CD4-positive, CD25-positive, alpha-beta regulatory T cell (primary cell): Measurements from ENCODE around the gene RORB. TPM values are rescaled to one million over a fixed set of nuclear protein-coding genes. Genes with fewer than 3 reads are reported as not detected.

Experiments used
- ATAC-seq, 2 donors: fragments of 150-1000 bp; cut with Tn5 transposase; one replicate each; pipeline ENCODE4 v1.10.0; 2021; ENCODE audit warnings: low read depth in 2 of 2, moderate number of reproducible peaks in 2 of 2, moderate library complexity in 1 of 2
- DNase-seq, 3 donors: peaks; one replicate each; pipeline versions ENCODE4 v3.0.0 to v3.0.0-alpha.2; 2012 to 2022; ENCODE audit warnings: mixed read lengths in 1 of 3
- H3K27ac ChIP-seq: one replicate; pipeline ENCODE4 v1.7.0; 2013; ENCODE audit warnings: mild to moderate bottlenecking, low read length; ENCODE audit not compliant: insufficient read depth, poor library complexity, severe bottlenecking
- H3K27me3 ChIP-seq: one replicate; pipeline ENCODE4 v1.7.0; 2013; ENCODE audit warnings: low read length; ENCODE audit not compliant: control insufficient read depth, insufficient read depth
- H3K36me3 ChIP-seq: one replicate; pipeline ENCODE4 v1.7.0; 2013; ENCODE audit warnings: mild to moderate bottlenecking, low read length, moderate library complexity; ENCODE audit not compliant: control insufficient read depth, insufficient read depth
- H3K4me1 ChIP-seq: 2 replicates; pipeline ENCODE4 v1.7.0; 2013; ENCODE audit warnings: mild to moderate bottlenecking, low read length; ENCODE audit not compliant: insufficient read depth, control insufficient read depth, poor library complexity, severe bottlenecking
- H3K4me3 ChIP-seq: one replicate; pipeline ENCODE4 v1.7.0; 2013; ENCODE audit warnings: low read depth, mild to moderate bottlenecking, low read length, moderate library complexity
- H3K9me3 ChIP-seq, 2 experiments: 1 replicate in 1 of 2; 2 replicates in 1 of 2; pipeline ENCODE4 v1.7.0; 2013; ENCODE audit warnings: low read length in 2 of 2, mild to moderate bottlenecking in 1 of 2, moderate library complexity in 1 of 2; ENCODE audit not compliant: control insufficient read depth in 2 of 2
- H3K27ac Mint-ChIP-seq, 3 donors: one replicate each; pipeline ENCODE4 v1.8.0; 2020 to 2022; ENCODE audit warnings: mild to moderate bottlenecking in 3 of 3, mixed read lengths in 3 of 3, moderate library complexity in 2 of 3
- H3K27me3 Mint-ChIP-seq: one replicate; pipeline ENCODE4 v1.8.0; 2022; ENCODE audit warnings: mild to moderate bottlenecking, mixed read lengths
- H3K36me3 Mint-ChIP-seq: one replicate; pipeline ENCODE4 v1.8.0; 2020; ENCODE audit warnings: mixed read lengths
- H3K4me1 Mint-ChIP-seq, 4 donors: one replicate each; pipeline ENCODE4 v1.8.0; 2020 to 2022; ENCODE audit warnings: mixed read lengths in 4 of 4, mild to moderate bottlenecking in 1 of 4
- H3K4me3 Mint-ChIP-seq, 4 donors: one replicate each; pipeline ENCODE4 v1.8.0; 2020 to 2022; ENCODE audit warnings: mild to moderate bottlenecking in 4 of 4, mixed read lengths in 4 of 4, moderate library complexity in 3 of 4
- H3K9me3 Mint-ChIP-seq, 7 donors: one replicate each; pipeline ENCODE4 v1.8.0; 2020 to 2022; ENCODE audit warnings: mixed read lengths in 7 of 7, mild to moderate bottlenecking in 3 of 7, moderate library complexity in 2 of 7
- polyA plus RNA-seq, 4 donors: library from polyadenylated mRNA; unstranded; fragments of 300-500 nt; fragmentation: Illumina TruSeq; gene quantifications; one replicate each; pipeline ENCODE4 v1.2.3, GENCODE V29; 2021
- total RNA-seq: library from RNA; stranded (reverse); gene quantifications from one replicate; pipeline ENCODE4 v1.2.3, GENCODE V29; 2022

Gene RORB
- total RNA-seq (not detected), polyA plus RNA-seq (not detected)

GRCh38 chr9:74496819-74497747 is at the start of gene RORB:
RORB (plus strand) TSS chr9:74497335; CDS start chr9:74497977, 642 bp downstream.
- Histone ChIP-seq H3K9me3 (no peaks in the 10 kb centered on the region), H3K27ac (no peak within 1 kb of the TSS), H3K27me3 (peaks cover 20% of the 10 kb centered on the region), H3K4me3 (peak within 1 kb of the TSS; percentile 73), H3K36me3 (no peaks in the 10 kb centered on the region), H3K4me1 (peaks cover 6% of the 10 kb centered on the region)
- peak in 1 of 3 donors; percentile 23 for DNase-seq
- Mint-ChIP-seq H3K36me3 (no peaks in the 10 kb centered on the region), H3K4me1 (peaks cover 9 to 28% (median 13%) of the 10 kb centered on the region in 4 donors), H3K27me3 (peaks cover 69% of the 10 kb centered on the region), H3K27ac (peak within 1 kb of the TSS in 2 of 3 donors; percentile 76 to 92), H3K4me3 (peak within 1 kb of the TSS; percentile 78 to 96 (median 85)), H3K9me3 (peaks cover 0 to 8% (median 0%) of the 10 kb centered on the region in 7 donors)
- ATAC-seq: peak; percentile 22 to 39

- no peak for DNase-seq
- H3K4me1 Mint-ChIP-seq: no peaks in the 10 kb centered on the region
Measured at GRCh38 chr9:74447451-74448193, 49.5 kb upstream of the RORB start.

DNA sequence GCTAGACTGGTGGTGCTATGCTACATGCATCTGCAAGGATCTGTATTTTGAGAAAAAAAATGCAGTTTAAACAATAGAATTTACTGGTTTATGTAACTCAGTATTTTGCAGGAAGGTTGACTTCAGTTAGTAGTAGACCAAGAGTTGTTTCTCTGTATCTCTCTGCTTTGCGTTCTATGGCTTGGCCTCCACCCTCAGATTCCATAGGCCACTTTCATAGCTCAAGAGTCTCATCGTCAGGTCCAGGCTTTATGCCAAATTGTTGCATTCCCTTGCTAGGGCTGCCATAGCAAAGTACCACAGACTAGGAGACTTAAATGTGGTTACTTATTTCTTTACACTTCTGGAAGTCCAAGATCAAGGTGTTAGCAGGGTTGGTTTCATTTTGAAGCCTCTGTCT is 48.1 kb upstream of the RORB start:
- no peaks in the 10 kb centered on the region for H3K36me3 Mint-ChIP-seq
- Histone ChIP-seq H3K27me3 (no peaks in the 10 kb centered on the region), H3K4me1 (no peaks in the 10 kb centered on the region), H3K36me3 (no peaks in the 10 kb centered on the region), H3K27ac (no peak overlapping the region), H3K9me3 (no peaks in the 10 kb centered on the region), H3K4me3 (no peak overlapping the region)
- no peak overlapping the region for H3K27ac Mint-ChIP-seq
- H3K27me3 Mint-ChIP-seq: no peaks in the 10 kb centered on the region
- ATAC-seq: no peak
- H3K9me3 Mint-ChIP-seq: peaks cover 0 to 17% (median 2%) of the 10 kb centered on the region in 7 donors
- H3K4me1 Mint-ChIP-seq: no peaks in the 10 kb centered on the region
- DNase-seq: no peak
- H3K4me3 Mint-ChIP-seq: no peak overlapping the region

More at GRCh38 chr9:74447451-74448193, 49.5 kb upstream of the RORB start:
- H3K9me3 Mint-ChIP-seq: peaks cover 0 to 17% (median 2%) of the 10 kb centered on the region in 7 donors
- no peak overlapping the region for H3K27ac Mint-ChIP-seq
- Histone ChIP-seq H3K4me3 (no peak overlapping the region), H3K27me3 (no peaks in the 10 kb centered on the region), H3K4me1 (no peaks in the 10 kb centered on the region), H3K27ac (no peak overlapping the region), H3K36me3 (no peaks in the 10 kb centered on the region), H3K9me3 (no peaks in the 10 kb centered on the region)
- H3K27me3 Mint-ChIP-seq: no peaks in the 10 kb centered on the region
- ATAC-seq: no peak
- H3K36me3 Mint-ChIP-seq: no peaks in the 10 kb centered on the region
- H3K4me3 Mint-ChIP-seq: no peak overlapping the region

GRCh38 chr9:74458832-74459231 is 38.3 kb upstream of the RORB start:
- DNase-seq (no peak), ATAC-seq (no peak)
- H3K4me1 Mint-ChIP-seq: no peaks in the 10 kb centered on the region
- H3K27ac Mint-ChIP-seq: no peak overlapping the region
- H3K36me3 Mint-ChIP-seq: no peaks in the 10 kb centered on the region
- H3K9me3 ChIP-seq: no peaks in the 10 kb centered on the region
- H3K9me3 Mint-ChIP-seq: no peaks in the 10 kb centered on the region
- no peaks in the 10 kb centered on the region for H3K27me3 Mint-ChIP-seq
- no peaks in the 10 kb centered on the region for H3K4me1 ChIP-seq
- H3K4me3 ChIP-seq: no peak overlapping the region
- no peaks in the 10 kb centered on the region for H3K27me3 ChIP-seq
- no peak overlapping the region for H3K27ac ChIP-seq
- H3K36me3 ChIP-seq: no peaks in the 10 kb centered on the region
- peak overlapping the region in 1 of 4 donors; percentile 43 for H3K4me3 Mint-ChIP-seq

- no peaks in the 10 kb centered on the region for H3K4me1 Mint-ChIP-seq
- H3K36me3 Mint-ChIP-seq: no peaks in the 10 kb centered on the region
- no peak for ATAC-seq
Measured at GRCh38 chr9:74463825-74464224, 33.3 kb upstream of the RORB start.

DNA sequence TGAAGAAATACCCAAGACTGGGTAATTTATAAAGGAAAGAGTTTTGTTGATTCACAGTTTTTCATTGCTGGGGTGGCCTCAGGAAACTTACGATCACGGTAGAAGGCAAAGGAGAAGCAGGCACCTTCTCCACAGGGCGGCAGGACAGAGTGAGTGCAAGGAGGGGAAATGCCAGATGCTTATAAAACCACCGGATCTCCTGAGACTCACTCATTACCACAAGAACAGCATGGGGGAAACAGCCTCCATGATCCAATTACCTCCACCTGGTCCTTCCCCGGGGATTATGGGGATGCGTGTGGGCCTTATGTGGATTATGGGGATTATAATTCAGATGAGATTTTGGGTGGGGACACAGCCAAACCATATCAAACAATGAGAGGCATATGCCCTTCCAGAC is 18.5 kb upstream of the RORB start:
- Histone ChIP-seq H3K36me3 (no peaks in the 10 kb centered on the region), H3K9me3 (peaks cover 0 to 3% of the 10 kb centered on the region in 2 experiments), H3K4me3 (no peak overlapping the region), H3K27me3 (no peaks in the 10 kb centered on the region), H3K4me1 (no peaks in the 10 kb centered on the region), H3K27ac (no peak overlapping the region)
- no peak overlapping the region for H3K27ac Mint-ChIP-seq
- H3K27me3 Mint-ChIP-seq: no peaks in the 10 kb centered on the region
- no peaks in the 10 kb centered on the region for H3K4me1 Mint-ChIP-seq
- H3K36me3 Mint-ChIP-seq: no peaks in the 10 kb centered on the region
- DNase-seq (no peak), ATAC-seq (no peak)
- H3K9me3 Mint-ChIP-seq: peaks cover 0 to 11% (median 5%) of the 10 kb centered on the region in 7 donors
- no peak overlapping the region for H3K4me3 Mint-ChIP-seq

More at GRCh38 chr9:74463825-74464224, 33.3 kb upstream of the RORB start:
- no peaks in the 10 kb centered on the region for H3K36me3 ChIP-seq
- no peaks in the 10 kb centered on the region for H3K9me3 ChIP-seq
- no peak for DNase-seq
- Mint-ChIP-seq H3K27me3 (no peaks in the 10 kb centered on the region), H3K4me3 (peak overlapping the region in 1 of 4 donors; percentile 32), H3K9me3 (peaks cover 0 to 2% (median 0%) of the 10 kb centered on the region in 7 donors), H3K27ac (no peak overlapping the region)
- no peaks in the 10 kb centered on the region for H3K27me3 ChIP-seq
- no peak overlapping the region for H3K27ac ChIP-seq
- no peak overlapping the region for H3K4me3 ChIP-seq
- no peaks in the 10 kb centered on the region for H3K4me1 ChIP-seq

DNA sequence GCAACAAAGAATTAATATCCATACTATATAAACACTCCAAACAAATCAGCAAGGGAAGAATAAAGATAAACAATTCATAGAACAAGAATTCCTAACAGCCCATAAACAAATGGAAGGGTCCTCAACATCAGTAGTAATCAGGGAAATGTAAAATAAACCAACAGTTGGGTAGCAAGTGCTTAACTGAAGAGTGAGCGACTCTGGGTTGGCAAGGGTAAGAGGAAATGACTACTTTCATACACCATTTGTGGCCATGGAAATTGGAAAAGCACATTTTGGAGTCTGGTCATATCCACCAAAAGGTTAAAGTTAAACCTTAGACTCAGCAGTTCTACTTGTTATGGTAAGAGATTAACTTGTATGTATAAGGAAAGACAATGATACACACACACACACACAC is 17.4 kb upstream of the RORB start:
- Mint-ChIP-seq H3K4me1 (no peaks in the 10 kb centered on the region), H3K27ac (no peak overlapping the region), H3K9me3 (peaks cover 0 to 11% (median 5%) of the 10 kb centered on the region in 7 donors), H3K36me3 (no peaks in the 10 kb centered on the region), H3K4me3 (no peak overlapping the region), H3K27me3 (no peaks in the 10 kb centered on the region)
- no peaks in the 10 kb centered on the region for H3K27me3 ChIP-seq
- DNase-seq (no peak), ATAC-seq (no peak)
- H3K4me3 ChIP-seq: no peak overlapping the region
- H3K9me3 ChIP-seq: peaks cover 0 to 3% of the 10 kb centered on the region in 2 experiments
- no peak overlapping the region for H3K27ac ChIP-seq
- no peaks in the 10 kb centered on the region for H3K4me1 ChIP-seq
- no peaks in the 10 kb centered on the region for H3K36me3 ChIP-seq
